ENCODE data around the gene DLGAP4. TPM values are rescaled to one million over a fixed set of nuclear protein-coding genes. Genes with fewer than 3 reads are reported as not detected.

Gene DLGAP4
- total and polyA plus RNA-seq, 9 of the 15 experiments (the other 6 are each of a cell fraction or from before 2014, with no cell fraction given): 0.31 to 34.1 (median 4.5) TPM

DNA sequence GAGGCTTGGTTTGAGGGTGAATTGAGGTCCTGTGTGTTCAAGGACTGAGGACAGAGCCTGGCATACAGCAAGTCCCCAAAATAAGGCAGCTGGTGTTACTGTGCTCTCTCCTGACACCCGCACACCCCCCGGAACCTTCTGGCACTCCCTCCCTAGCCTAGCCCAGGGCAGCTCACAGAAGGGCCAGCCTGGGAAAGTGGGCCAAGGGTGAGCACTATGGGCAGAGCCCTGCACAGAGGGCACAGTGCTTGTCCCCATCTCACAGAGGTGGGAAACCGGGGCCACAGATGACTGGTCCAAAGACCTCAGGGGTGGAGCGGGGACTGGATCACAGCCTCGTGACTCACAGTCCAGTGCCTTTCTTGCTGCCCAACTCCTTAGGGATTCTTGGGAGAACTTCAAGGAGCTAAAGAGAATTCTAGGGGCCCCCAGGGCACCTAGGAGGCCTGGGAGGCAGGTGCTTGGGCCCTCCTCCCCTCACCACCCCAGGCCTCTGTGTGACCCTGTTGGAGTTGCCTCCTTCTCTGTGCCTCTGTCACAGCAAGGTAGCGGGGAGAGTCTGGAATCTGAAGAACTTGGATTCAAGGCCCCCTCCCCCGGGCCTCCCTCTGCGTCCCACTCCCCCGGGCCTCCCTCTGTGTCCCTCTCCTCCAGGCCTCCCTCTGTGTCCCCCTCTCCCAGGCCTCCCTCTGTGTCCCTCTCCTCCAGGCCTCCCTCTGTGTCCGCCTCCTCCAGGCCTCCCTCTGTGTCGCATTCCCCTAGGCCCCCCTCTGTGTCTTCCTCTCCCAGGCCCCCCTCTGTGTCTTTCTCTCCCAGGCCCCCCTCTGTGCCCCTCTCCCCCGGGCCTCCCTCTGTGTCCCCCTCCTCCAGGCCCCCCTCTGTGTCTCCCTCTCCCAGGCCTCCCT, 13.5 kb downstream of the DLGAP4 start (continued):
- TF ChIP-seq ZNF175 (CRISPR knock-in tag; IDR thresholded peaks at IDR 0.05; ENCODE audit: low read depth) (no peak), TRIM28 (IDR thresholded peaks at IDR 0.05) (no peak), GABPA (tag; conservative IDR thresholded peaks at IDR 0.05; ENCODE audit: low read depth) (no peak), PHF21A (IDR thresholded peaks at IDR 0.05; ENCODE audit: borderline replicate concordance, low read depth) (no peak), ARHGAP35 (IDR thresholded peaks at IDR 0.05; ENCODE audit: partially characterized antibody) (no peak), SRSF1 (IDR thresholded peaks at IDR 0.05; ENCODE audit: low read depth, low read length) (no peak), ZNF274 (IDR thresholded peaks at IDR 0.05; ENCODE audit: borderline replicate concordance, low read depth, low read length) (no peak)
- TF ChIP-seq, protein P1, sequence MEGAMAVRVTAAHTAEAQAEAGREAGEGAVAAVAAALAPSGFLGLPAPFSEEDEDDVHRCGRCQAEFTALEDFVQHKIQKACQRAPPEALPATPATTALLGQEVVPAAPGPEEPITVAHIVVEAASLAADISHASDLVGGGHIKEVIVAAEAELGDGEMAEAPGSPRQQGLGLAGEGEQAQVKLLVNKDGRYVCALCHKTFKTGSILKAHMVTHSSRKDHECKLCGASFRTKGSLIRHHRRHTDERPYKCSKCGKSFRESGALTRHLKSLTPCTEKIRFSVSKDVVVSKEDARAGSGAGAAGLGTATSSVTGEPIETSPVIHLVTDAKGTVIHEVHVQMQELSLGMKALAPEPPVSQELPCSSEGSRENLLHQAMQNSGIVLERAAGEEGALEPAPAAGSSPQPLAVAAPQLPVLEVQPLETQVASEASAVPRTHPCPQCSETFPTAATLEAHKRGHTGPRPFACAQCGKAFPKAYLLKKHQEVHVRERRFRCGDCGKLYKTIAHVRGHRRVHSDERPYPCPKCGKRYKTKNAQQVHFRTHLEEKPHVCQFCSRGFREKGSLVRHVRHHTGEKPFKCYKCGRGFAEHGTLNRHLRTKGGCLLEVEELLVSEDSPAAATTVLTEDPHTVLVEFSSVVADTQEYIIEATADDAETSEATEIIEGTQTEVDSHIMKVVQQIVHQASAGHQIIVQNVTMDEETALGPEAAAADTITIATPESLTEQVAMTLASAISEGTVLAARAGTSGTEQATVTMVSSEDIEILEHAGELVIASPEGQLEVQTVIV (CRISPR knock-in tag; IDR thresholded peaks at IDR 0.05; ENCODE audit: borderline replicate concordance): no peak

All from K562 (cell line).